SIG-M5 treated with dmso at 0.1 percent for 504 hours (cell line): ENCODE measurements around the gene PSEN1.

Source experiments
- DNase-seq: peaks from one replicate; lab custom pipeline; 2025; ENCODE audit not compliant: unreplicated experiment; lab: John Stamatoyannopoulos, UW

Gene PSEN1

GRCh38 chr14:73266317-73266716 is 130.0 kb downstream of the PSEN1 start:
- DNase-seq, result no peak

GRCh38 chr14:73267474-73267873 is 131.2 kb downstream of the PSEN1 start:
- no peak for DNase-seq

- DNase-seq, result no peak
Measured at GRCh38 chr14:73269729-73270531, 133.6 kb downstream of the PSEN1 start.

- no peak for DNase-seq
Measured at GRCh38 chr14:73272393-73272792, 136.1 kb downstream of the PSEN1 start.
